ENCODE results near the gene PHACTR1. TPM values are rescaled to one million over a fixed set of nuclear protein-coding genes. Genes with fewer than 3 reads are reported as not detected.

PHACTR1 gene
- total RNA-seq, 4 donors from 2014 or later: 1.2 to 3.2 (median 1.6) TPM; not detected in 1

- no peak for DNase-seq
- in situ Hi-C loops (cut with MboI; ENCODE audit: low pct_ligation_motif_present in 1 of 4, low pct_unique_long_range_greater_than_20kb in 1 of 4, low sequenced_read_pairs in 3 of 4): no loop called here
- intact Hi-C loops (cut with DNase I; ENCODE audit: low total_unique reads): no loop called here
- WGBS, 2 donors (ENCODE audit: low coverage in 1 of 2): 83 to 90% methylated on average over 2 to 3 of the region's 3 CpGs
- no peak for TF ChIP-seq POLR2AphosphoS5 (IDR thresholded peaks at IDR 0.05)
- no peak for TF ChIP-seq CTCF (IDR thresholded peaks at IDR 0.05)
- no peak for TF ChIP-seq EP300 (IDR thresholded peaks at IDR 0.05; ENCODE audit: low read depth)
- TF ChIP-seq POLR2A (IDR thresholded peaks at IDR 0.05): no peak
- Histone ChIP-seq H3K27ac (no peak overlapping the region), H3K9me3 (no peaks in the 10 kb centered on the region), H3K4me1 (no peaks in the 10 kb centered on the region), H3K27me3 (no peaks in the 10 kb centered on the region), H3K4me3 (no peak overlapping the region), H3K36me3 (no peaks in the 10 kb centered on the region)
Measured at GRCh38 chr6:13058051-13058450, 341.5 kb downstream of the PHACTR1 start.

GRCh38 chr6:13059026-13059425 is 342.5 kb downstream of the PHACTR1 start:
- DNase-seq: no peak
- TF ChIP-seq EP300 (IDR thresholded peaks at IDR 0.05; ENCODE audit: low read depth): no peak
- no peaks in the 10 kb centered on the region for H3K36me3 ChIP-seq
- H3K4me1 ChIP-seq: no peaks in the 10 kb centered on the region
- intact Hi-C loops (cut with DNase I; ENCODE audit: low total_unique reads): no loop called here
- H3K27me3 ChIP-seq: no peaks in the 10 kb centered on the region
- 63 to 85% methylated on average over 1 of the region's 1 CpG for WGBS, 2 donors (ENCODE audit: low coverage in 1 of 2)
- H3K9me3 ChIP-seq: no peaks in the 10 kb centered on the region
- H3K27ac ChIP-seq: no peak overlapping the region
- in situ Hi-C loops (cut with MboI; ENCODE audit: low pct_ligation_motif_present in 1 of 4, low pct_unique_long_range_greater_than_20kb in 1 of 4, low sequenced_read_pairs in 3 of 4): no loop called here
- H3K4me3 ChIP-seq: no peak overlapping the region

- H3K9me3 ChIP-seq: no peaks in the 10 kb centered on the region
- intact Hi-C loops (cut with DNase I; ENCODE audit: low total_unique reads): no loop called here
- DNase-seq: no peak
- no peaks in the 10 kb centered on the region for H3K36me3 ChIP-seq
- 93 to 96% methylated on average over 3 of the region's 3 CpGs for WGBS, 2 donors (ENCODE audit: low coverage in 1 of 2)
- no peak overlapping the region for H3K4me3 ChIP-seq
- in situ Hi-C loops (cut with MboI; ENCODE audit: low pct_ligation_motif_present in 1 of 4, low pct_unique_long_range_greater_than_20kb in 1 of 4, low sequenced_read_pairs in 3 of 4): no loop called here
- TF ChIP-seq CTCF (IDR thresholded peaks at IDR 0.05) (no peak), POLR2A (IDR thresholded peaks at IDR 0.05) (no peak), POLR2AphosphoS5 (IDR thresholded peaks at IDR 0.05) (no peak), EP300 (IDR thresholded peaks at IDR 0.05; ENCODE audit: low read depth) (no peak)
- no peaks in the 10 kb centered on the region for H3K4me1 ChIP-seq
- no peak overlapping the region for H3K27ac ChIP-seq
- H3K27me3 ChIP-seq: no peaks in the 10 kb centered on the region
Measured at GRCh38 chr6:13063300-13063918, 346.8 kb downstream of the PHACTR1 start.

- in situ Hi-C loops (cut with MboI; ENCODE audit: low pct_ligation_motif_present in 1 of 4, low pct_unique_long_range_greater_than_20kb in 1 of 4, low sequenced_read_pairs in 3 of 4): no loop called here
- 51 to 78% methylated on average over 1 of the region's 1 CpG for WGBS, 2 donors (ENCODE audit: low coverage in 1 of 2)
Measured at GRCh38 chr6:13065581-13065980, 349.0 kb downstream of the PHACTR1 start.

More at GRCh38 chr6:13065581-13065980, 349.0 kb downstream of the PHACTR1 start:
- Histone ChIP-seq H3K4me3 (no peak overlapping the region), H3K27me3 (no peaks in the 10 kb centered on the region), H3K4me1 (no peaks in the 10 kb centered on the region), H3K9me3 (no peaks in the 10 kb centered on the region), H3K27ac (no peak overlapping the region), H3K36me3 (no peaks in the 10 kb centered on the region)
- TF ChIP-seq EP300 (IDR thresholded peaks at IDR 0.05; ENCODE audit: low read depth) (no peak), CTCF (IDR thresholded peaks at IDR 0.05) (no peak), POLR2AphosphoS5 (IDR thresholded peaks at IDR 0.05) (no peak), POLR2A (IDR thresholded peaks at IDR 0.05) (no peak)
- no peak for DNase-seq
- intact Hi-C loops (cut with DNase I; ENCODE audit: low total_unique reads): no loop called here
